Spinal cord (tissue), 10 donors: ENCODE measurements around the gene LMNA. TPM values are rescaled to one million over a fixed set of nuclear protein-coding genes. Genes with fewer than 3 reads are reported as not detected.
A peak's percentile ranks its signal among the peaks of the same experiment; 100 is the strongest.
"Not testable (repeated sequence)": the region's sequence is repeated elsewhere in the genome, so short reads cannot be mapped to it uniquely, and the experiment has no call there.

ENCODE experiments used
- DNase-seq, 6 donors: peaks; one replicate each; pipeline versions ENCODE4 v3.0.0 to v3.0.0-alpha.2; 2013 to 2015; ENCODE audit warnings: low spot score in 6 of 6, low read depth in 4 of 6
- H3K27ac ChIP-seq: one replicate; pipeline ENCODE4 v1.5.1; 2013; ENCODE audit warnings: low read depth, low read length, control low read depth
- H3K27me3 ChIP-seq: one replicate; pipeline ENCODE4 v1.6.1; 2013; ENCODE audit warnings: low read length; ENCODE audit not compliant: control insufficient read depth, insufficient read depth
- H3K36me3 ChIP-seq: one replicate; pipeline ENCODE4 v1.6.1; 2013; ENCODE audit warnings: low read length; ENCODE audit not compliant: control insufficient read depth, insufficient read depth
- H3K4me1 ChIP-seq: one replicate; pipeline ENCODE4 v1.6.1; 2013; ENCODE audit warnings: low read length; ENCODE audit not compliant: control insufficient read depth, insufficient read depth
- H3K4me3 ChIP-seq: one replicate; pipeline ENCODE4 v1.5.1; 2013; ENCODE audit warnings: low read depth, low read length, control low read depth
- H3K9me3 ChIP-seq: one replicate; pipeline ENCODE4 v1.6.1; 2013; ENCODE audit warnings: low read length; ENCODE audit not compliant: control insufficient read depth, insufficient read depth
- WGBS: methylation state at CpG from one replicate; pipeline ENCODE4 v1.1.5; 2013; ENCODE audit warnings: missing lambda C conversion rate; ENCODE audit not compliant: insufficient coverage; 5-methylcytosine and 5-hydroxymethylcytosine counted together
- polyA plus RNA-seq, 2 donors: library from polyadenylated mRNA; unstranded; fragments of 120-200 nt; gene quantifications; one replicate each; pipeline ENCODE4 v1.2.1, GENCODE V29; 2013; ENCODE audit not compliant: insufficient read length in 2 of 2
- total RNA-seq, 2 donors: library from RNA; depleted of rRNA in 1 of 2; stranded (reverse); fragments of 120-200 nt in 1 of 2; fragments of >200 nt in 1 of 2; gene quantifications; one replicate each; pipeline versions ENCODE4 v1.2.3 to v1.2.4, GENCODE V29; 2013 to 2014
- donor health status: healthy.

Gene LMNA
- total and polyA plus RNA-seq, 4 donors = 52.1 to 138 (median 85.9) TPM

DNA sequence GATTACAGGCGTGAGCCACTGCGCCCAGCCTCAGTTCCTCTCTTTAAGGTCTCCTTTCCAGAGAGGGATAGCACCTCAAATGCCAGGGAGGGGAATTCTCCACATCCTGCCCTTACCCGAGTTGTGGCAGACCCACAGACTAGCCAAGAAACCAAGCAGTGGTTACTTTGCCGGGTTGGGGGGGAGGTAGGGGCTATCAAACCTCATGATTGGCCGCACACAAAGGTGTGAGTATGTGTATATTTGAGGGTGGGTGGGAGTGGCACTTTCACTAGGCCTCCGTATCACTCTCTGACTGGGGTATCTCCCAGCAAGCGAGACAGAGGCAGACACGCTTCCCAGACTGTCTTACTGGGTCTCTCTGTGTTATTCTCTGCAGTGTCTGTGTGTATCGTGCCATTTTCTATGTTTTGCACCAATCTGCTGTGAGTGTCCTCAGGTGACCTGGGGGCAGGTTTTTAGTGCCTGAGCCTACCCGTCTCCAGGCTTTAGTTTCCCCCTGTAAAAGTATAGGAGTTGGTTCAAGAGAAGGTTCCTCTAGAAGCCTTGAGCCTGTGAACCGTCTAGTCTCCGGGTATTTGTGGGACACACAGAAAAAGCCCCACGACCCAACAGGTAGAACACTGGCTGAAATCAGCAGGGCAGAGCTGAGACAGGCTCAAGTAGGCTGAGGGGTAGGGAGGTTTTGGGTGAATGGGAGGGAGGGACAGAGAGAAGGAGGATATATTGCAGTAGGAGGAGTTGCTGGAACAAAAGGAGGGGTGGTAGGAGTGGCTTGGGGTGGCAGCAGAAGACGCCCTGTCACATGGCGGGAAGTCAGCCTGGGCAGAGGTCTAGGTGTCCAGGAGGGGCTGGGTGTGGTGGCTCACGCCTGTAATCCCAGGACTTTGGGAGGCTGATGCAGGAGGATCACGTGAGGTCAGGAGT lies 10.3 kb downstream of the LMNA start:
- Histone ChIP-seq H3K27me3 (no peaks in the 10 kb centered on the region), H3K9me3 (no peaks in the 10 kb centered on the region), H3K4me3 (no peak overlapping the region), H3K36me3 (peaks cover 27% of the 10 kb centered on the region), H3K27ac (peak overlapping the region; percentile 95), H3K4me1 (peaks cover 94% of the 10 kb centered on the region)
- DNase-seq = no peak
- 86% methylated on average over 14 of the region's 17 CpGs for WGBS

DNA sequence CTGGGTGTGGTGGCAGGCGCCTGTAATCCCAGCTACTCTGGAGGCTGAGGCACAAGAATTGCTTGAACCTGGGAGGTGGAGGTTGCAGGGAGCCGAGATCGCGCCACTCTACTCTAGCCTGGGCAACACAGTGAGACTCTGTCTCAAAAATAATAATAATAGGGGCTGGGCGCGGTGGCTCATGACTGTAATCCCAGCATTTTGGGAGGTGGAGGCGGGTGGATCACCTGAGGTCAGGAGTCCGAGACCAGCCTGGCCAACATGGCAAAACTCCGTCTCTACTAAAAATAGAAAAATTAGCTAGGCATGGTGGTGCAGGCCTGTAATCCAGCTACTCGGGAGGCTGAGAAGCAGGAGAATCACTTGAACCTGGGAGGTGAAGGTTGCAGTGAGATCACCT lies 11.0 kb downstream of the LMNA start:
- not testable (repeated sequence) for H3K27me3 ChIP-seq, H3K9me3 ChIP-seq, H3K4me3 ChIP-seq, DNase-seq
- Histone ChIP-seq H3K4me1 (peaks cover 95% of the 10 kb centered on the region), H3K36me3 (peaks cover 29% of the 10 kb centered on the region), H3K27ac (peak overlapping the region; percentile 95)
- 100% methylated on average over 3 of the region's 10 CpGs for WGBS

DNA sequence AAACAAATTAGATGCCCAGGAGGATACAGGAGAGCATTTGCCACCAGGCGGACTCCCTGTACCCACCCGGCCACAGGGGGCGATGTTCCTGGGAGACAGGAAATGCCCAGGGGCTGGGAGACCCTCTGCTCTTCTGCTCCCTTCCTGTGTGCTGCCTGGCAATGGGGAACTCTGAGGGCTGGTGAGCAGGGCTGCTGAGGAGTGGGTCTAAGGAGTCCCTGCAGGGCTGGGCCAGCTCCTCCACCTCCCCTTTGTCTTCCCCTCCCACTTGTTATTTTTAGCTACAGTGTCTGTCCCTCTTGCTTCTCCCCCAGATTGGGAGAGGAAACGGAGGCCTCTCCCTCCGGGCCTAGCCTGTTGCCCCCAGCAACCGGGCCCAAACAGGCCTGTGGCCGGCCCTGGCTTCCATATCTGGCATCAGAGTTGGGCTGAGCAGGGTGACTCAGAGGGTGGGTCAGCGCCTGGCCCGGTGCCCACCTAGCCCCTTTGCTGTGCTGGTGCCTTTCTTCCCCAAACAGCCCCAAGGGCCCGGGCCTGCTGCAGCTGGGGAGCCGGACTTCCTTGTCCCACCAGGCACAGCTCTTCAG lies 11.6 kb downstream of the LMNA start:
- Histone ChIP-seq H3K4me3 (no peak overlapping the region), H3K4me1 (peaks cover 90% of the 10 kb centered on the region), H3K9me3 (no peaks in the 10 kb centered on the region), H3K36me3 (peaks cover 32% of the 10 kb centered on the region), H3K27ac (peak overlapping the region; percentile 95), H3K27me3 (no peaks in the 10 kb centered on the region)
- 41% methylated on average over 11 of the region's 11 CpGs for WGBS
- peak in 2 of 6 donors; percentile 42 to 82 for DNase-seq

DNA sequence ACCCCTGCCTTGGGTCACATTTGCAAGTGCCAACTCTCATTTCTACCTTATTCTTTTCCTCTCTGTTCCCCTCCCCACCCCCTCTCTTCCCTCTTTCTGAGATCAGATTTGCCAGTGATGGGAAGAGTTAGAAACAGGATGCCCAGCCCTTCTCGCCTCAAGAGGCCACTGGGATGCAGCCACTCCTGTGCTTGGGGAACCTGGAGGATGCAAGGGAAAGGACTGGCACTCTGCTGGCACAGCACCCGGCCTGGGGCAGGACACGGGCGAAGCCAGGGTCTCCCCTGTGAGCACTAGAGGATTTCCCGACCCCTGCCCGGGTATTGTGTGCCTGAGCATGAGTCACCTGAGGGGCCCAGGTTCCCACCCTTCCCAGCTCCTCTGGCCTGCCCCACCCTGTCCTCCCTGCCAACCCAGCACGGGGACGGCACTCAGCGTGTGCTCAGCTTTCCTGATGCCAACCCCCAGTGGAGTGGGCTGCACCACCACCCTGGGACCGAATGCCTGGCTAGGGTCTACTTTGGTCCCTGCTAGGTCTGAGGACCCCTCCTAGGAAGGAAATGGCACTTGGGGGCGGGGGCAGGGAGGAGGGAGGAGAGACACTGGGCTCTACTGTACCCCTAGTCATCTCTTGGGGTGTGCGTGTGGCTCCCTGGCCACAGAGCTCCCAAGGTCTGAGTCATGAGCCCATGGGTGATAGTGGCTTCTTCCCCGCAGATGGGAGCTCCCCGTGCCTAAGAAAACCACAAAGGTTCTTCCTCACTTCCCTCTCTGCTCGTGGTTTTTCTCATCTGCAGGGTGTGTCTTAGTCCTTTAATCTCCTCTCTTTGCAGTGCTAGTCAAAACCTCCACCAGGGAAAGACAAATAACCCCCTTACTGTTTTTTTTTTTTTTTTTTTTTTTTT lies 12.4 kb downstream of the LMNA start:
- no peak overlapping the region for H3K4me3 ChIP-seq
- H3K27me3 ChIP-seq = no peaks in the 10 kb centered on the region
- peaks cover 38% of the 10 kb centered on the region for H3K36me3 ChIP-seq
- 88% methylated on average over 11 of the region's 15 CpGs for WGBS
- no peaks in the 10 kb centered on the region for H3K9me3 ChIP-seq
- no peak for DNase-seq
- peaks cover 83% of the 10 kb centered on the region for H3K4me1 ChIP-seq
- H3K27ac ChIP-seq = peak overlapping the region; percentile 95

GRCh38 chr1:156128308-156128653 lies 13.8 kb downstream of the LMNA start:
- Histone ChIP-seq H3K9me3 (no peaks in the 10 kb centered on the region), H3K27ac (peak overlapping the region; percentile 95), H3K27me3 (no peaks in the 10 kb centered on the region), H3K4me1 (peaks cover 70% of the 10 kb centered on the region), H3K36me3 (peaks cover 49% of the 10 kb centered on the region), H3K4me3 (no peak overlapping the region)
- no peak for DNase-seq
- 62% methylated on average over 1 of the region's 2 CpGs for WGBS

GRCh38 chr1:156128654-156129597 lies 14.4 kb downstream of the LMNA start:
- DNase-seq = peak in 1 of 6 donors; percentile 72
- WGBS = 45% methylated on average over 4 of the region's 8 CpGs
- Histone ChIP-seq H3K27me3 (no peaks in the 10 kb centered on the region), H3K4me1 (peaks cover 64% of the 10 kb centered on the region), H3K4me3 (peak overlapping the region; percentile 6), H3K27ac (peak overlapping the region; percentile 95), H3K9me3 (no peaks in the 10 kb centered on the region), H3K36me3 (peaks cover 52% of the 10 kb centered on the region)

DNA sequence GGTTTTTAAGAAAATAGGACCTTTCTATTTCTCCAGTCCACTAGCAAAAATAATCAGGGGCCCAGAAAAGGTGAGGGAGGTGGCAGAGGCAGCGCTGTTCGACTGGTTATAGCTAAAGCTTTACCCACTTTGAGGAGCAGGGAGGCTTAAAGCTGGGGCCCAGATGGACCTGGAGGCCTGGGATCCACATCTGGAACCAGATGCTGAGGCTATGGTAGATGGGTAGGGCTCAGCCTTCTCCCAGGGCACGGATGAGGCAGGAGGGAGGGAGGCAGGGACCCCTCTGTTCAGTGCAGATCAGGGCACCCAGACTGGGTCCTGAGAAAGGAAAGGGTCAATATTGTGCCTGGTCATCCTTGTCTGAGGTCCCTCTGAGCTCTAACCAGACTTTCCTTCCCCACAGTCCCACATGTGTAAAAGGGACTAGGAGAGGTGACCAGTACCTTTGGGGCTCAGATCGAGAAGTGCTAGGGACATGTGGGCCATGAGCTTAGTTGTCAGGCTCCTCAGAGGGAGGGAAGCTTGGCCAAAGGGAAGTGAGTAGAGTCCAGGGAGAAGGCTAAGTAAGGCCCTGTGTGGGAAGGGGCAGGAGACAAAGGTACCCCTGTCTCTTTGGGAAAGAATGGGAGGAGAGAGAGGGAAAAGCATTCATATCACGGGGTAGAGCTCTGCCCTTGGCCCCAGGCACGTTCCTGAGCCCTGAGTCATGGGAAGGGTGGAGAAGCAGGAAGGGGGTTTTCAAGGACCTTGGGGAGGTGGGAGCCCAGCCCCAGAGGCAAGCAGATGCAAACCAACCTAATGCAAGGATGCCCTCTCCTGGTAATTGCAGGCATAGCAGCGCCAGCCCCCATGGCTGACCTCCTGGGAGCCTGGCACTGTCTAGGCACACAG lies 15.4 kb downstream of the LMNA start:
- Histone ChIP-seq H3K27ac (peak overlapping the region; percentile 95), H3K9me3 (no peaks in the 10 kb centered on the region), H3K4me1 (peaks cover 54% of the 10 kb centered on the region), H3K4me3 (no peak overlapping the region), H3K27me3 (no peaks in the 10 kb centered on the region), H3K36me3 (peaks cover 63% of the 10 kb centered on the region)
- peak in 2 of 6 donors; percentile 63 to 86 for DNase-seq
- 39% methylated on average over 6 of the region's 7 CpGs for WGBS

DNA sequence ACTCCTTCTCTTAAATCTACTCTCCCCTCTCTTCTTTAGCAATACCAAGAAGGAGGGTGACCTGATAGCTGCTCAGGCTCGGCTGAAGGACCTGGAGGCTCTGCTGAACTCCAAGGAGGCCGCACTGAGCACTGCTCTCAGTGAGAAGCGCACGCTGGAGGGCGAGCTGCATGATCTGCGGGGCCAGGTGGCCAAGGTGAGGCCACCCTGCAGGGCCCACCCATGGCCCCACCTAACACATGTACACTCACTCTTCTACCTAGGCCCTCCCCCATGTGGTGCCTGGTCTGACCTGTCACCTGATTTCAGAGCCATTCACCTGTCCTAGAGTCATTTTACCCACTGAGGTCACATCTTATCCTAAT lies 16.0 kb downstream of the LMNA start:
- no peak overlapping the region for H3K4me3 ChIP-seq
- no peak for DNase-seq
- H3K27ac ChIP-seq = peak overlapping the region; percentile 95
- peaks cover 48% of the 10 kb centered on the region for H3K4me1 ChIP-seq
- no peaks in the 10 kb centered on the region for H3K27me3 ChIP-seq
- H3K36me3 ChIP-seq = peaks cover 69% of the 10 kb centered on the region
- WGBS = 89% methylated on average over 6 of the region's 6 CpGs
- no peaks in the 10 kb centered on the region for H3K9me3 ChIP-seq
